Measurements from ENCODE around the gene OSM. TPM values are rescaled to one million over a fixed set of nuclear protein-coding genes. Genes with fewer than 3 reads are reported as not detected.

The OSM gene
- total and polyA plus RNA-seq, 2 donors (not counting 3 experiments of a cell fraction or from before 2014, with no cell fraction given): not detected

DNA sequence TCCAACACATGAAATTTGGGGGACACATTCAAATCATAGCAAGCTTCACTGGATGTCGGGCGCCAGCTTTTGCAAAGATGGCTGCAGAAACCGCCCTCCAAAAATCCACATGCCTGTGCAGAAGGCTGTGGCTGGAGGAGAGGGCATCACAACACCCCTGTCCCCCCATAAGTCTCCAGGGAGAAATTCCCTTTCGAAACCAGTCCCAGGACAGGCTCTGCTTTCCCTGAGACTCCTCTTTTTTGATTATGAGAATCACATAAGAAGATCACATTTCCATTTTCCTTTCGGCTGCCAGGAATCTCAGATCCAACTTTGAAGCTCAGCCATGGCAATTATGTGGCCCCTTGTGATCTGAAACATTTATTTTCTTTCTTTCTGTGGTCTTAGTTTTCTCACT is 29.8 kb downstream of the OSM start:
- Histone ChIP-seq H3K4me1 (ENCODE audit: control insufficient read depth, extremely low read depth, insufficient read depth, low read length) (no peaks in the 10 kb centered on the region), H4K20me1 (replicated peaks; ENCODE audit: control insufficient read depth, extremely low read depth, insufficient read depth, low read length) (no peaks in the 10 kb centered on the region), H3K4me2 (ENCODE audit: insufficient read depth, low read length) (no peak overlapping the region), H3K4me3 (replicated peaks in 1 of 3; ENCODE audit: insufficient read depth in 1 of 3, low read depth in 1 of 3, low read length in 3 of 3) (no peak overlapping the region), H3K36me3 (ENCODE audit: control insufficient read depth in 2 of 2, extremely low read depth in 1 of 2, insufficient read depth in 2 of 2, low read length in 2 of 2) (no peaks in the 10 kb centered on the region), H3K9ac (replicated peaks; ENCODE audit: extremely low read depth, insufficient read depth, low read length) (no peak overlapping the region), H3K9me1 (replicated peaks; ENCODE audit: control insufficient read depth, extremely low read depth, insufficient read depth, low read length) (no peaks in the 10 kb centered on the region), H3K9me3 (replicated peaks; ENCODE audit: control insufficient read depth, insufficient read depth, low read length) (no peaks in the 10 kb centered on the region), H3K27ac (ENCODE audit: insufficient read depth, low read depth, low read length) (no peak overlapping the region), H3K79me2 (ENCODE audit: control insufficient read depth, insufficient read depth, low read length) (no peaks in the 10 kb centered on the region), H3K27me3 (ENCODE audit: control insufficient read depth in 2 of 2, insufficient read depth in 2 of 2, low read length in 2 of 2) (peaks cover 15 to 16% of the 10 kb centered on the region in 2 experiments), H2AFZ (ENCODE audit: low read depth, low read length) (no peak overlapping the region)
- FAIRE-seq: no peak
- ChIA-PET CTCF (interaction anchor here (0.8 to 2.0 kb wide), 5 partner anchors 13 to 128 kb away, joined by 3 to 7 read pairs (median 3); no protein-coding TSS in a partner anchor), POLR2A (no interaction called here)
- intact Hi-C loops (cut with micrococcal nuclease): no loop called here
- DNase-seq (ENCODE audit: low read depth, low spot score): no peak
- TF ChIP-seq MAX (IDR thresholded peaks at IDR 0.05; ENCODE audit: insufficient read depth, insufficient read length): no peak
- TF ChIP-seq EZH2 (IDR thresholded peaks at IDR 0.05; ENCODE audit: borderline replicate concordance, low read depth, low read length, severe bottlenecking): no peak
- TF ChIP-seq FOS (IDR thresholded peaks at IDR 0.05; ENCODE audit: borderline replicate concordance, insufficient read depth, low read length): no peak
- TF ChIP-seq, protein P1, sequence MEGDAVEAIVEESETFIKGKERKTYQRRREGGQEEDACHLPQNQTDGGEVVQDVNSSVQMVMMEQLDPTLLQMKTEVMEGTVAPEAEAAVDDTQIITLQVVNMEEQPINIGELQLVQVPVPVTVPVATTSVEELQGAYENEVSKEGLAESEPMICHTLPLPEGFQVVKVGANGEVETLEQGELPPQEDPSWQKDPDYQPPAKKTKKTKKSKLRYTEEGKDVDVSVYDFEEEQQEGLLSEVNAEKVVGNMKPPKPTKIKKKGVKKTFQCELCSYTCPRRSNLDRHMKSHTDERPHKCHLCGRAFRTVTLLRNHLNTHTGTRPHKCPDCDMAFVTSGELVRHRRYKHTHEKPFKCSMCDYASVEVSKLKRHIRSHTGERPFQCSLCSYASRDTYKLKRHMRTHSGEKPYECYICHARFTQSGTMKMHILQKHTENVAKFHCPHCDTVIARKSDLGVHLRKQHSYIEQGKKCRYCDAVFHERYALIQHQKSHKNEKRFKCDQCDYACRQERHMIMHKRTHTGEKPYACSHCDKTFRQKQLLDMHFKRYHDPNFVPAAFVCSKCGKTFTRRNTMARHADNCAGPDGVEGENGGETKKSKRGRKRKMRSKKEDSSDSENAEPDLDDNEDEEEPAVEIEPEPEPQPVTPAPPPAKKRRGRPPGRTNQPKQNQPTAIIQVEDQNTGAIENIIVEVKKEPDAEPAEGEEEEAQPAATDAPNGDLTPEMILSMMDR (IDR thresholded peaks at IDR 0.05; ENCODE audit: extremely low read depth in 1 of 2, insufficient read depth in 1 of 2, low read depth in 1 of 2, low read length in 2 of 2): no peak
- no peak for TF ChIP-seq POLR2AphosphoS5 (IDR thresholded peaks at IDR 0.05; ENCODE audit: insufficient read depth, low read depth, low read length)
- no peak for TF ChIP-seq GATA2 (IDR thresholded peaks at IDR 0.05; ENCODE audit: insufficient read depth, insufficient read length, low read depth, low read length)
- TF ChIP-seq POLR2A (IDR thresholded peaks at IDR 0.05; ENCODE audit: low read depth, low read length): no peak
- TF ChIP-seq JUN (IDR thresholded peaks at IDR 0.05; ENCODE audit: borderline replicate concordance, insufficient read depth, insufficient read length, low read depth): no peak
- no peak for TF ChIP-seq MYC (IDR thresholded peaks at IDR 0.05; ENCODE audit: low read depth, low read length)
- dilution Hi-C loops (cut with MboI; ENCODE audit: extremely low pct_ligation_motif_present, low sequenced_read_pairs): no loop called here
- no TSS peak for BruUV-seq (replicated peaks)

Measured in endothelial cell of umbilical vein (primary cell).